HG03196 (cell line): ENCODE data around the gene TENT4B.
A peak's percentile ranks its signal among the peaks of the same experiment; 100 is the strongest.
"Not testable (repeated sequence)": the region's sequence is repeated elsewhere in the genome, so short reads cannot be mapped to it uniquely, and the experiment has no call there.

ENCODE experiments used
- ATAC-seq: cut with Tn5 transposase; IDR thresholded peaks from one replicate; pipeline ENCODE4 v1.9.1; 2021; ENCODE audit not compliant: unreplicated experiment

The TENT4B gene

DNA sequence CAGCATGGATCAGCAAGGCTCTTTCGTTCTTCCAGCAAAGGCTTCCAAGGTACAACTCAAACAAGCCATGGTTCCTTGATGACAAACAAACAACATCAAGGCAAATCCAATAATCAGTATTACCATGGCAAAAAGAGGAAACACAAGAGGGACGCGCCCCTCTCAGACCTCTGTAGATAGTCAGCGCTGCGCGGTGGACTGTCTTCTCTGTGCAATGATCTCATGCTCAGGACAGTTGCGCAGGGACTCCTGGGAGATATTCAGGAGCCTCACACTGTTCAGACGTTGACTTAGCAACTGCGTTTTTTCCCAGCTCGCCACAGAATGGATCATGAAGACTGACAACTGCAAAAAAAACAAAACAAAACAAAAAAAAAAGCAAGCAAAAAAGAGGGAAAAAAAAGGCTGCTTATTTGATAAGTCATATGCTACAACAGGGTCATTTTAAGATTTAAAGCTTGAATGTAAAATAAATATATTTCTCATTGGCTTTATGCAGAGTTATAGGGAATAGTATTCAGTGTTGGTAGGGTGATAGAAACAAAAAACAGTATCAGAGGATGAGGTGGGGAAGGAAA lies 76.1 kb downstream of the TENT4B start:
- no peak for ATAC-seq

- no peak for ATAC-seq
Measured at GRCh38 chr16:50234771-50235556, 81.9 kb downstream of the TENT4B start.

- ATAC-seq, result no peak
Measured at GRCh38 chr16:50235581-50235980, 82.5 kb downstream of the TENT4B start.

GRCh38 chr16:50238314-50238713 lies 85.2 kb downstream of the TENT4B start:
- no peak for ATAC-seq

DNA sequence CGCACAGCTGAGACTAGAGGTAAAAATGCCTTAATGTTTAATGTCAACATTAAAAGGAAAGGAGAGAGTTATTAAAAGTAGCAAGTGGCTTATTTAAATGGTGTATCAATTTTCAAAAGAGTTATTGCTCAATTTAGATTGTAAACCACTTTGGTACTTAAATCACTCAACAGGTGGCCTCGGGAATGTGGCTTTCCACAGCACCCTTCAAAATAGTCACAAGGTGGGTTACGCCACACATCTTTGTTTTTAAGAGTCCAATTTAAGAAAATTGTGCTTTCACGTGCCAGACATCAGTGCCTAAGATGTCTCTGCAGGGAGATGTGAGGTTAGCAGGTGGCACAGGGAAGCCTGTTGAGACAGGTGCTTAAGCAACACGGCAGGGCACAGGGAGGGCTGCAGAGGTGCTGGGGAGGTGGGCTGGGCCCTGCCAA lies 85.8 kb downstream of the TENT4B start:
- no peak for ATAC-seq

- ATAC-seq, result not testable (repeated sequence)
Measured at GRCh38 chr16:50243024-50243423, 89.9 kb downstream of the TENT4B start.

- ATAC-seq, result no peak
Measured at GRCh38 chr16:50244140-50244503, 91.0 kb downstream of the TENT4B start.

GRCh38 chr16:50244504-50245416 lies 91.7 kb downstream of the TENT4B start:
- no peak for ATAC-seq

DNA sequence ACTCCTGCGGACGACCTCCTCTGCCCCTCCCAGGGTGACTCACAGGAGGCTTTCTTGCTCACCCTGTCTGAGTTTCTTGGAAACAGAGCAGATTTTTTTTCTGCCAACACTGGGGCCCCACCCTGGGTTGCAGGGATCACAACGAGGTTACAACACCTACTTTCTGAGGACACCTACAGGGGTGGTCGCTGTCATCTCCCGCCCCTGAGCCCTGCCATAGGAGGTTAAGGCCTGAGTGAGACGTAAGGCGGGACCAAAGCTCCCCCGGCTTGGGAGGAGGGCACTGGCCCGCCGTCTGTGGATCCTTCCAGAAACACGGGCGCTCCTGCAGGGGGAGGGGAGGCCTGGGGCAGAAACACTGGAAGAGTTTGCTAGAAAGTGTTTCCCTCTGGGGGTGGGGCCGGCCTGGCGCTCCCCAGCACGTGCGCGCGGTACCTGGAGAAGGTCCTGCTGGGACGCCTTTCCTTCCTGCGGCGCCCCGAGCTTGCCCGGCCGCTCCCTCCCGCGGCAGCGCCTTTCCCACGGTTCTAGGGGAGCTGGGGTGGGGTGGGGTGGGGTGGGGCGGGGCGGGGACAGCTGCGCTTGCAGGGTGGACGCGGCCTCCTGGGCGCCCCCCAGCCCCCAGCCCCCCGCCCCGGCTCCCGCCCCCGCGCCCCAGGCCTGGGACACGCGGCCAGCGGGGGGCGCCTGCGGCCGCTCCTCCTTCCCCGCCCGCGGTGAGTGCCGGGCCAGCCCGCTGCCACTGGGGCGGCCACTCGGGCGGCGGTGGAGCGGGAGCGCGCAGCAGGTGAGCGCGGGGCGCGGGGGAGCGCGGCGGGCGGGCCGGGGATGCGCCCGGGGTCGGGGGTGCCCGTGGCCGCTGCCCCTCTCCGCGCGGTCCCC lies 92.6 kb downstream of the TENT4B start:
- ATAC-seq, result peak; percentile 78

DNA sequence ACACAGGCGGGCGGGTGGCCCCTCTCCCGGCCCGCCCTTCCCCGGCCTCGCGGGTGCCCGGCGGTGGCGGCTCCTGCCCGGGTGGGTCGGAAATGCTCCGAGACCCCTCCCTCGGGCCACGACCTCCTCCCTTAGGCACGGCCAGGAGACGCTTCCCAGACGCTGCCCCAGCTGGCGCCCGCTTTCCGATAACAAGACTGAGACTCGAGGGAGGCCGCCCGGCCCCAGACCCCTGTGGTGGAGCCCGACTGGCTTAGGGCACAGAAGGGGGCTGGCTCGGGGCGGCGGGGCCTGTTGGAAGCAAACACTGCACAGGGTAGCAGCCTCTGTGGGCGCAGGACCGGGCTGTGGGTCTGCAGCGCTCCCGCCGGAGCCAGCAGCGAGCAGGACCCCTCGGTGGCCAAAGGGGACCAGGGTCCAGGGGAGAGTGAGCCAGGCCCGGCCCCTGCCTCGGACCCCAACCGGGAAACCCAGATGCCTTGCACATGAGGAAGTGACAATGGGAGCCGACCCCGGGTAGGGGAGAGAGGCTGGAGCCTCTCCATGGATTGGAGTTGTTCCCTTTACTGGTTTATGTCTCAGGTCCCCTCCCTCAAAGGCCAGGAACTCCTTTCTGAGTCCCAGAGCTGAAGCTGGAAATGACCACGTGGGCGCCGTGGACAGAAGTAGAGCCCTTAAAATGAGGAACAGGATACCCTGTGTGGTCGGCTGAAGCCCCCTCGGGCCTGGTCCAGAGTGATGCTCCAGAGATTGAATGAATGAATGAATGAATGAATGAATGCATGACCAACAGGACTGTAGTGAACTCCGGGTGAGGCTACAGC lies 93.4 kb downstream of the TENT4B start:
- ATAC-seq, result peak; percentile 29

DNA sequence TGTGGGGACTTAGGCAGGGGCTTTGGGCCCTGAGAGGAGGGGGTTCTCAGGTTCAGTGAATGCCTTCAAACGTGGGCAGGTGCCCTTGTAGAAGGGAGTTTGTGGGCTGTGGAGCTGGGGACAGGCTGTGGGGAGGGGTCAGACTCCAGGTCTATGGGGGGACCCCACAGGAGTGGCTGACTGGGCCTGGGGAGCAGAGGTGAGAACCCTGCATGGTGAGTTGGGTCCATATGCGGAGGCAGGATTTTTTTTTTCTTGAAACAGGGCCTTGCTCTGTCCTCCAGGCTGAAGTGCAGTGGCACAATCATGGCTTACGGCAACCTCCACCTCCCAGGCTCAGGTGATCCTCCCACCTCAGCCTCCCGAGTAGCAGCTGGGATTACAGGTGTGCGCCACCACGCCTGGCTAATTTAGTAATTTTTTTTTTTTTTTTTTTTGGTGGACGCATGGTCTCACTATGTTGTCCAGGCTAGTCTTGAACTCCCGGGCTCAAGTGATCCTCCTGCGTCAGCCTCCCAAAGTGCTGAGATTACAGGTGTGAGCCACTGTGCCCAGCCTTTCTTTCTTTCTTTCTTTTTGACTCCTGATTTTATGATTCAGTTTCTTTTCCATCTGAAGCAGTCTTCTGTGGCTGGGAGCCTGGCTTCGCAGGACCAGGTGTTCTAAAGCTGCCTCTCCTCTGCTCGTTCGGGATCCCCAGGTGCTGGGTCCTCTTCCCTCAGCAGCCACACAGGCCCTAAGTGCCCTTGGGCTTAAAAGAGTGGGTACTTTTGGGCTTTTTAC lies 94.2 kb downstream of the TENT4B start:
- ATAC-seq, result no peak

GRCh38 chr16:50247906-50248608 lies 95.0 kb downstream of the TENT4B start:
- ATAC-seq, result no peak

GRCh38 chr16:50248845-50249244 lies 95.7 kb downstream of the TENT4B start:
- ATAC-seq, result no peak

GRCh38 chr16:50251375-50252081 lies 98.4 kb downstream of the TENT4B start:
- ATAC-seq, result no peak

GRCh38 chr16:50252082-50252611 lies 99.0 kb downstream of the TENT4B start:
- no peak for ATAC-seq

DNA sequence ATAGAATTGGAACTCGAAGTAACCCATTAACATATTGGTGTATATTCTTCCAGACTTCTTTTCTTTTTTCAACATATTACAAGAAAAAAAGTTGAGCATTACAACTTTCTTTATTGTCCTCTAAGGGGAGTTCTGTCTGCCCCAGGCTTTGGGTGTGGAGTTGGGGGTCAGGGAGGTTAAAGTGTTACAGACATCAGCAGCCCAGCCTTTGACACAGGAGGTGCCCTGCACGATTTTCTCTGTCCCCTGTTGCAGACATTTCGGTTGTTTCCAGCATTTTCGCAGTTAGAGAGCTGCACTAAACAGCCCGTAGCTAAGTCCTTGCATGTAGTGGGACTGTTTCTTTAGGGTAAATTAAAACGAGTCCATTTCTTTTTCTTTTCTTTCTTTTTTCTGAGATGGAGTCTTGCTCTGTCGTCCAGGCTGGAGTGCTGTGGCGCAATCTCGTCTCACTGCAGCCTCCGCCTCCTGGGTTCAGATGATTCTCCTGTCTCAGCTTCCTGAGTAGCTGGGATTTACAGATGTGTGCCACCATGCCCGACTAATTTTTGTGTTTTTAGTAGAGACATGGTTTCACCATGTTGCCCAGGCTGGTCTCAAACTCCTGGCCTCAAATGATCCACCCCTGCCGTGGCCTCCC lies 99.9 kb downstream of the TENT4B start:
- no peak for ATAC-seq

DNA sequence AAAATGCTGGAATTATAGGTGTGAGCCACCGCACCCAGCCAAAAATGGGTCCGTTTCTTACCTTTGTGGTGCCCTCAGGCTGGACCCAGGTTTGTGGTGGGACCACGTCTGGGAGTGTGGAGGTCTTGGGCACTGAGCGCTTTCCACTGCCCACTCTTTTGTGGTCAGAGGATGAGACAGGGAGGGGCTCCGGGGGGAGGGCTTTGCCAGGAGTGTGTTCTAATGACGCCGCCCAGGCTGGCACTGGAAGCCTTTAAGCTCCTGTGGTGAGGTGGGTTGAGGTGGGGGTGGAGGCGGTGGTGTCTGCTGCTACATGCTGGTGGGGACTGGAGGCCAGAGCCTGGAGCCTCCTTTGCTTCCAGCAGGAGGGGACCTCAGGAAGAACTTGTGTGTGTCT lies 100.4 kb downstream of the TENT4B start:
- ATAC-seq, result no peak
